ENCODE measurements around the gene COTL1. TPM values are rescaled to one million over a fixed set of nuclear protein-coding genes. Genes with fewer than 3 reads are reported as not detected.

COTL1 gene
- total and polyA plus RNA-seq, 2 of the 13 experiments (the other 11 are each of a cell fraction or from before 2014, with no cell fraction given) = 8.7 to 16.9 TPM

DNA sequence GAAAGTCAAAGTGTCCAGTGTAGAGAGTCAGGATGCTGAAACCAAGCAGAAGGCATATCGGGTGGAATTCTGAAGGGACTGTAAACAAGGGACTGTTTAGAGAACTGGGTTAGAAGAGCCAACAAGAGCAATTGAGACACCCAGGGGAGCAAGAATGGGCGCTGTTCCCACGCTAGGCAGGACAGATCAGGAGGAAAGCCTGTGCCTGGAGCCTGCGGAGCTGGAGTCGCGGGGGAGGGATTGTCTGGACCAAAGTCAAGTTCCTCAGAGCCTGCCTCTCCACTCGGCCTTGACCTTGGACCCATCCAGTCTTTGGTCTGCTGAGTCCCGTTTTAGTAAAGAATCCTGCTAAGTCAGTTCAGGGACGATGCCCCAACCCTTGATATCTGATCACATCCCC lies 15.7 kb upstream of the COTL1 start (continued):
- TF ChIP-seq ARID5B (CRISPR knock-in tag; IDR thresholded peaks at IDR 0.05) (peak; percentile 50; the same call in 1 of the 2 replicates), ZNF777 (CRISPR knock-in tag; IDR thresholded peaks at IDR 0.05) (no peak), RELA (CRISPR knock-in tag; IDR thresholded peaks at IDR 0.05) (no peak), RXRA (CRISPR knock-in tag; IDR thresholded peaks at IDR 0.05) (peak; percentile 74), ZNF33B (CRISPR knock-in tag; IDR thresholded peaks at IDR 0.05) (no peak), ZSCAN9 (CRISPR knock-in tag; IDR thresholded peaks at IDR 0.05; ENCODE audit: borderline replicate concordance) (no peak), ZFY (CRISPR knock-in tag; IDR thresholded peaks at IDR 0.05) (no peak), ZEB1 (IDR thresholded peaks at IDR 0.05; ENCODE audit: insufficient replicate concordance, low read depth) (no peak), PCBP1 (IDR thresholded peaks at IDR 0.05; ENCODE audit: borderline replicate concordance, low read depth, low read length) (no peak)
- TF ChIP-seq, protein P1, sequence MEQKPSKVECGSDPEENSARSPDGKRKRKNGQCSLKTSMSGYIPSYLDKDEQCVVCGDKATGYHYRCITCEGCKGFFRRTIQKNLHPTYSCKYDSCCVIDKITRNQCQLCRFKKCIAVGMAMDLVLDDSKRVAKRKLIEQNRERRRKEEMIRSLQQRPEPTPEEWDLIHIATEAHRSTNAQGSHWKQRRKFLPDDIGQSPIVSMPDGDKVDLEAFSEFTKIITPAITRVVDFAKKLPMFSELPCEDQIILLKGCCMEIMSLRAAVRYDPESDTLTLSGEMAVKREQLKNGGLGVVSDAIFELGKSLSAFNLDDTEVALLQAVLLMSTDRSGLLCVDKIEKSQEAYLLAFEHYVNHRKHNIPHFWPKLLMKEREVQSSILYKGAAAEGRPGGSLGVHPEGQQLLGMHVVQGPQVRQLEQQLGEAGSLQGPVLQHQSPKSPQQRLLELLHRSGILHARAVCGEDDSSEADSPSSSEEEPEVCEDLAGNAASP (CRISPR knock-in tag; IDR thresholded peaks at IDR 0.05; ENCODE audit: borderline replicate concordance) = no peak
- TF ChIP-seq, protein P2, sequence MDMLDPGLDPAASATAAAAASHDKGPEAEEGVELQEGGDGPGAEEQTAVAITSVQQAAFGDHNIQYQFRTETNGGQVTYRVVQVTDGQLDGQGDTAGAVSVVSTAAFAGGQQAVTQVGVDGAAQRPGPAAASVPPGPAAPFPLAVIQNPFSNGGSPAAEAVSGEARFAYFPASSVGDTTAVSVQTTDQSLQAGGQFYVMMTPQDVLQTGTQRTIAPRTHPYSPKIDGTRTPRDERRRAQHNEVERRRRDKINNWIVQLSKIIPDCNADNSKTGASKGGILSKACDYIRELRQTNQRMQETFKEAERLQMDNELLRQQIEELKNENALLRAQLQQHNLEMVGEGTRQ (IDR thresholded peaks at IDR 0.05; ENCODE audit: low read depth, low read length) = no peak
- TF ChIP-seq, protein P2 (CRISPR knock-in tag; IDR thresholded peaks at IDR 0.05; ENCODE audit: borderline replicate concordance) = 0 out of 2 replicates have a peak, but pooled peaks have one; percentile 24
- TF ChIP-seq, protein P3, sequence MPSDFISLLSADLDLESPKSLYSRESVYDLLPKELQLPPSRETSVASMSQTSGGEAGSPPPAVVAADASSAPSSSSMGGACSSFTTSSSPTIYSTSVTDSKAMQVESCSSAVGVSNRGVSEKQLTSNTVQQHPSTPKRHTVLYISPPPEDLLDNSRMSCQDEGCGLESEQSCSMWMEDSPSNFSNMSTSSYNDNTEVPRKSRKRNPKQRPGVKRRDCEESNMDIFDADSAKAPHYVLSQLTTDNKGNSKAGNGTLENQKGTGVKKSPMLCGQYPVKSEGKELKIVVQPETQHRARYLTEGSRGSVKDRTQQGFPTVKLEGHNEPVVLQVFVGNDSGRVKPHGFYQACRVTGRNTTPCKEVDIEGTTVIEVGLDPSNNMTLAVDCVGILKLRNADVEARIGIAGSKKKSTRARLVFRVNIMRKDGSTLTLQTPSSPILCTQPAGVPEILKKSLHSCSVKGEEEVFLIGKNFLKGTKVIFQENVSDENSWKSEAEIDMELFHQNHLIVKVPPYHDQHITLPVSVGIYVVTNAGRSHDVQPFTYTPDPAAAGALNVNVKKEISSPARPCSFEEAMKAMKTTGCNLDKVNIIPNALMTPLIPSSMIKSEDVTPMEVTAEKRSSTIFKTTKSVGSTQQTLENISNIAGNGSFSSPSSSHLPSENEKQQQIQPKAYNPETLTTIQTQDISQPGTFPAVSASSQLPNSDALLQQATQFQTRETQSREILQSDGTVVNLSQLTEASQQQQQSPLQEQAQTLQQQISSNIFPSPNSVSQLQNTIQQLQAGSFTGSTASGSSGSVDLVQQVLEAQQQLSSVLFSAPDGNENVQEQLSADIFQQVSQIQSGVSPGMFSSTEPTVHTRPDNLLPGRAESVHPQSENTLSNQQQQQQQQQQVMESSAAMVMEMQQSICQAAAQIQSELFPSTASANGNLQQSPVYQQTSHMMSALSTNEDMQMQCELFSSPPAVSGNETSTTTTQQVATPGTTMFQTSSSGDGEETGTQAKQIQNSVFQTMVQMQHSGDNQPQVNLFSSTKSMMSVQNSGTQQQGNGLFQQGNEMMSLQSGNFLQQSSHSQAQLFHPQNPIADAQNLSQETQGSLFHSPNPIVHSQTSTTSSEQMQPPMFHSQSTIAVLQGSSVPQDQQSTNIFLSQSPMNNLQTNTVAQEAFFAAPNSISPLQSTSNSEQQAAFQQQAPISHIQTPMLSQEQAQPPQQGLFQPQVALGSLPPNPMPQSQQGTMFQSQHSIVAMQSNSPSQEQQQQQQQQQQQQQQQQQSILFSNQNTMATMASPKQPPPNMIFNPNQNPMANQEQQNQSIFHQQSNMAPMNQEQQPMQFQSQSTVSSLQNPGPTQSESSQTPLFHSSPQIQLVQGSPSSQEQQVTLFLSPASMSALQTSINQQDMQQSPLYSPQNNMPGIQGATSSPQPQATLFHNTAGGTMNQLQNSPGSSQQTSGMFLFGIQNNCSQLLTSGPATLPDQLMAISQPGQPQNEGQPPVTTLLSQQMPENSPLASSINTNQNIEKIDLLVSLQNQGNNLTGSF (CRISPR knock-in tag; IDR thresholded peaks at IDR 0.05) = no peak
- TF ChIP-seq, protein P4, sequence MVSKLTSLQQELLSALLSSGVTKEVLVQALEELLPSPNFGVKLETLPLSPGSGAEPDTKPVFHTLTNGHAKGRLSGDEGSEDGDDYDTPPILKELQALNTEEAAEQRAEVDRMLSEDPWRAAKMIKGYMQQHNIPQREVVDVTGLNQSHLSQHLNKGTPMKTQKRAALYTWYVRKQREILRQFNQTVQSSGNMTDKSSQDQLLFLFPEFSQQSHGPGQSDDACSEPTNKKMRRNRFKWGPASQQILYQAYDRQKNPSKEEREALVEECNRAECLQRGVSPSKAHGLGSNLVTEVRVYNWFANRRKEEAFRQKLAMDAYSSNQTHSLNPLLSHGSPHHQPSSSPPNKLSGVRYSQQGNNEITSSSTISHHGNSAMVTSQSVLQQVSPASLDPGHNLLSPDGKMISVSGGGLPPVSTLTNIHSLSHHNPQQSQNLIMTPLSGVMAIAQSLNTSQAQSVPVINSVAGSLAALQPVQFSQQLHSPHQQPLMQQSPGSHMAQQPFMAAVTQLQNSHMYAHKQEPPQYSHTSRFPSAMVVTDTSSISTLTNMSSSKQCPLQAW (CRISPR knock-in tag; IDR thresholded peaks at IDR 0.05) = no peak
